ENCODE measurements around the gene MYOZ3.

MYOZ3 gene, protein sequence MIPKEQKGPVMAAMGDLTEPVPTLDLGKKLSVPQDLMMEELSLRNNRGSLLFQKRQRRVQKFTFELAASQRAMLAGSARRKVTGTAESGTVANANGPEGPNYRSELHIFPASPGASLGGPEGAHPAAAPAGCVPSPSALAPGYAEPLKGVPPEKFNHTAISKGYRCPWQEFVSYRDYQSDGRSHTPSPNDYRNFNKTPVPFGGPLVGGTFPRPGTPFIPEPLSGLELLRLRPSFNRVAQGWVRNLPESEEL

DNA sequence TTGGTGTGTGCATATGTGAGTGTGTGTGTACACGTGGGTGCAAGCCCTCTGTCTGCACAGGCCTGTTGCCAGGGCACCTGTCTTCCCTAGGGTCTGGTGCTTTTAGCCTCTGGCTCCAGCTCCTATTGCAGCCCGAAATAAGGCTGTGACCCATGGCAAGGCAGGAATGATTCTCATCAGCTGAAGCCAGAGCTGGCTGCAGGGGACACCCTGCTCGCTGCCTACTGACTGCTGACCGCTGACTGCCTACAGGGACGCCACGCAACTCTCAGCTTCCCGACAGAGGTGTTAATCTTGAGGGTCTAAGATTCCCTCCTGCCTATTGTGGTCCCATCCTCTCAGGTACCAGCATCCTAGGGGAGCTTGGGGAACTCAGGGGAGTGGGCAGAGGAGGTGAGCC, at the start of gene MYOZ3:
Gene MYOZ3 (plus strand): TSS at position 166 of the 400 bp plus-strand sequence. CDS start 1,691 bp downstream, outside the sequence.
- in situ Hi-C loops (cut with HindIII; ENCODE audit: low sequenced_read_pairs) = no loop called here

DNA sequence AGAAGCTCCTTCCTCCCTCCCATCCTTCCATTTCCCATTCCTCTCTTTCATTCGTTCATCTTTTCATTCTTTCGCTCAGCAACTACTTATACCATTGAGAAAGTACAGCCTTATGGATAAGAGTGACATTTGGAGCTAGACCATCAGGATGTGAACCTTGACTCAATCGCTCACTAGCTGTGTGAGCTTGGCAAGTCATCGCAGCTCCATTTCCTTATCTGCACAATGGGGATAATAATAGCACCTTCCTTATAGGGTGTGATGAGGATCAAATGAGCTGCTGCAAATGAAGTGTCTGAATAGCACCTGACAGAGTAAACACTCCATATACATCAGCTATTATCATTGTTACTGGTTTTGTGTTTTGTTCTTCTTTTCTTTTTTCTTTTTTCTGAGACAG, 48.6 kb upstream of the MYOZ3 start:
- in situ Hi-C loops (cut with HindIII; ENCODE audit: low sequenced_read_pairs) = no loop called here

DNA sequence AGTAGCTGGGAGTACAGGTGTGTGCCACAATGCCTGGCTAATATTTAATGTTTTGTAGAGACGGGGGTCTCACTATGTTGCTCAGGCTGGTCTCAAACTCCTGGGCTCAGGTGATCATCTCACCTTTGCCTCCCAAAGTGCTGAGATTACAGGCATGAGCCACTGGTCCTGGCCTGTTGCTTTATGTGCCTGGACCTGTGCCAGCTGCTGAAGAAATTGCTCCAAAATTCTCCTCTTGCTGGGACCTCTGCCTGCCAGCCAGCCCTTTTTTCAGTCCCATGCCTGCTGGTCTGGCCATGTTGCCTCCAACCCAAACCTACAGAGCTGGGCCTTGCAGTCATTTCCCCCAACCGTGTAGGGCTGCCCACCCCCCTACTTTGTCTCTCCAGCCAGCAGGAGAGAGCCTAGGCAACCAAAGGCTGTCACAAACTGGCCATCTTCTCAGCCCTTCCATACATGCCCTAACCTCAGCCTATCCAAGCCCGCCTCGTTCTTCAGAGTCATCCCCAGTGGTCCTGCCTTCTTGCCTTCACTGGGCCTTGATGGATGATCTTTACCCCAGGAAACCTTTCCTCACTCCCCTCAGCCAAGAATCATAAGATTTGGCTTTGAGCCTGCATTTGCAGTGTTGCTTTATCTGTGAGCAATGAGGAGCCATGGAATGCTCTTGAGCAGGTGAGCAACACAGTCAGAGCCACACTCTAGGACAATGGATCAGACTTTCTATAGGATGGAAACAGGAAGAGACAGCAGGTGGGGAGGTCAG, 48.0 kb upstream of the MYOZ3 start:
- in situ Hi-C loops (cut with HindIII; ENCODE audit: low sequenced_read_pairs) = no loop called here

DNA sequence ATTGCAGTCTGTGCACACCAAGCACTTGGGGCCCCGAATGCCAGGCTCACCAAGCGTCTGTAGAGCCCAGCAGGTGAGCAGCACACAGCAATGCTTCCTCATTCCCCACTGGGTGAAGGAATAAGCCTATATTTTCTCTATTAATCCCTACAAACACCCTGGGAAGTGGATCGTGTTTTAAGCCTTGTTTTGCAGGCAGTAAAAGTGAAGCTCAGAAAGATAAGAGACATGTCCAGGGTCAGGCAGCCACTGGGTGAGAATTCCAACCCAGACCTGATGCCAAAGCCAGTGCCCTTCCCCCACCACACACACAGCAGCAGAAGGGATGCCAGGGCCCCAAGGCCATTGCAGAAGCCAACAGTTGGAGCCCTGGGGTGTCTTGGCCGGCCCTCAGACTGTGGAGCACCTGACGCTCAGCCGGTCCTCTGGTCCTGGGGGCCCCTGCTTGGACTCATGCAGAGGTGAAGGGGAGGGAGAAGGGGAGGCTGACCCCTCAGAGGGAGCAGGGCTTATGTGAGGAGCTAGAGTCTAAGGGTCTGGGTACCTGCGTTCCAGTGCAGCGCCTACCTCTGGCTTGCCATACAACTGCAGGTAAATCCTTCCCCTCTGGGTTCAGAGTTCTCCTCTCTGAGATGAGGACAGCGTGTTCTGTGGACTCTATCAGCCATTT, 46.9 kb upstream of the MYOZ3 start:
- in situ Hi-C loops (cut with HindIII; ENCODE audit: low sequenced_read_pairs) = no loop called here

DNA sequence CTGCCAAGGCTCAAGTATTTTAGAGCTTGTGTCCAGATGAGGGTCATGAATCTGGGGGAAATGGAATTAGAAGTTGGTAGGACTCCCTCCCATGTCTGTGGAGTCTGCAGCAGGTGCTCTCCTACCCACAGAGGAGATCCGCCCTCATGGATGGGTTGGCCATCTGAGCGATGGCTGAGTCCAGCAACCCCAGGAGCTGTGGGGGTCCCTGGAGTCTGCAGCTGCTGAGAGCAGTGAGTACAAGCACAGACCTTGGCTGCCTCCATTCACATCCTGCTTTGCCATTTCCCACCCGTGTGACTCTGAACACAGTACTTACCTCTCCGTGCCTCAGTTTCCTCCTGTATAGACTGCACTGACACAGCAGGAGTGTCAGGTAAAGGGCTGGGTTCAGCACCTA, 46.4 kb upstream of the MYOZ3 start:
- in situ Hi-C loops (cut with HindIII; ENCODE audit: low sequenced_read_pairs) = no loop called here

DNA sequence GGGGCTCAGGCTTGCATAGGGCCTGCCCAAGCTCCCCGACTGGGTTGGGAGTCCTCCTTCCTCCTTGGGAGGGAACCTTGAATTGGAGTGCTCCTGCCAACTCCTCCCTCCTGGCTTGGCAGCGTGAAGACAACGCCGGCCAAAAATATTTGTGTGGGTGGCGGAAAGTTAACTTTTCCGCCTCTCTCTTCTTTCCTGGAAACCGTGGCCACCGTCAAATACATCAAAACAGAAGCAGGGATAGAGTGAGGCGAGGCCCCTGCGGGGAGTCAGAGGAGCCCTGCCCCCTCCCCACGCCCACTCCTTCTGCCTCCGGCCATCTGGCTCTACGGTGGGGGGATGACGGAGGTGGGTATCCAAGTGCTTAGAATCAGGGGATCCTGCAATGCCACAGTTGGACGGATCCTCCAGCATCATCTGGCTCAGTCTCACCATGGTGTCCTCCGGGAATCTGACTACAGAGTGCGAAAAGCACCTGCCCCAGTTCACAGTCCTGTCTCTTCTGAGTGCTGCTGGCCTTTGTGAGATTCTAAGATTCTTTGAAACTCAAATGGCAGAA, 45.8 kb upstream of the MYOZ3 start:
- in situ Hi-C loops (cut with HindIII; ENCODE audit: low sequenced_read_pairs) = no loop called here

DNA sequence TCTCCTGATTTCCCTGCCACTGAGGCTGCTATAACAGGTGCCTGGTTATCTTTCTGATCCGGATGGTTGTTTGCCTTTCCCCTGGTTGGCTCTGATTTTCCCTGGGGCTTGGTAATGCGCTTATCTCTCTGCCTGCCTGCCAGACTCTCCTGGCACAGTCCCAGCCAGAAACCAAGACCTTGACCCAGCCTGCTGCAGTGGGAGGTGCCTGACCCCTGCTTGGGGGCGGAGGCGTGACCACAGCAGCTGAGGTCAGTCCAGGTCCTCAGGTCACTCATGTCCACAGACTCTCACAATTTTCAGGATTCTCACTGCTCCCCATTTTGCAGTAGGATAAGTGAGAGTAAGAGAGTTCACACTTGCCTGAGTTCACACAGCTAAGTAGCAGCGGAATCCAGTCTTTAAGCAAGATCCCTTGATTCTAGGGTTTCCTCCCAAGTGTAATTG, 45.0 kb upstream of the MYOZ3 start:
- in situ Hi-C loops (cut with HindIII; ENCODE audit: low sequenced_read_pairs) = no loop called here

DNA sequence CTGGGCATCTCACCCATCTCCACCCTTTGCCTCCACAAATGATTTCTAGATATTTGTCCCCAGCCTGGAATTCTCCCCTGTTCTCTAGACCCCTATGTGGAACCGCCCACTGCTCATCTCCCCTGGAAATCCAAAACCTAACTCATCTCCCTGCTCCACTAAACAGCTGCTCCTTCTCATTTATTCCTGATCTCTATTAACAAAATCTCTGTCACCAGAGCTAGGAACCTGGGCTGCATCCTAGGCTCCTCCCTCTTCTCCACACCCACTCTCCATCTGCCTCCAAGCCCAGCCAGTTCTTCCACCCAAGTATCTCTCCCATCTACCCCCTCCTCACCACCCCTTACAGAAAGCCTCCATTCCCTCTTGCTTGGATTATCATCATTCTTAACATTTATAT, 44.5 kb upstream of the MYOZ3 start:
- in situ Hi-C loops (cut with HindIII; ENCODE audit: low sequenced_read_pairs) = no loop called here

DNA sequence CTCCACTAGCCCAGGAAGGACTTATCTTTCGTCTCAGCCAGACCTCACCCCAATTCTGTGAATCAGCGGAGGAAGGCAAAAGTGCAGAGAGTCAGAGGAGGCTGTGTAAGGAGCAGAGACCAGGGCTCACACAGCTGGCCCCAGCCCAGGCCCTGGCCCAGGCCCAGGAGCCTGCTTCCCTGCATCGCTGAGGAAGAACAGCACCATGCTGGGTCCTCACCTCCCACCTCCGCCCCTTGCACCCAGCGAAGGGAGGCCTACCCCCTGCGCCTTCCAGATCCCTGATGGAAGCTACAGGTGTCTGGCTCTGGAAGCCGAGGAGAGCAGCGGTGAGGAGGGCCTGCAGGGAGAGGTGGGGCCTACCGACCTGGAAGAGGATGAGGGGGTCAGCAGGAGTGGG, 42.9 kb upstream of the MYOZ3 start:
- in situ Hi-C loops (cut with HindIII; ENCODE audit: low sequenced_read_pairs) = no loop called here

DNA sequence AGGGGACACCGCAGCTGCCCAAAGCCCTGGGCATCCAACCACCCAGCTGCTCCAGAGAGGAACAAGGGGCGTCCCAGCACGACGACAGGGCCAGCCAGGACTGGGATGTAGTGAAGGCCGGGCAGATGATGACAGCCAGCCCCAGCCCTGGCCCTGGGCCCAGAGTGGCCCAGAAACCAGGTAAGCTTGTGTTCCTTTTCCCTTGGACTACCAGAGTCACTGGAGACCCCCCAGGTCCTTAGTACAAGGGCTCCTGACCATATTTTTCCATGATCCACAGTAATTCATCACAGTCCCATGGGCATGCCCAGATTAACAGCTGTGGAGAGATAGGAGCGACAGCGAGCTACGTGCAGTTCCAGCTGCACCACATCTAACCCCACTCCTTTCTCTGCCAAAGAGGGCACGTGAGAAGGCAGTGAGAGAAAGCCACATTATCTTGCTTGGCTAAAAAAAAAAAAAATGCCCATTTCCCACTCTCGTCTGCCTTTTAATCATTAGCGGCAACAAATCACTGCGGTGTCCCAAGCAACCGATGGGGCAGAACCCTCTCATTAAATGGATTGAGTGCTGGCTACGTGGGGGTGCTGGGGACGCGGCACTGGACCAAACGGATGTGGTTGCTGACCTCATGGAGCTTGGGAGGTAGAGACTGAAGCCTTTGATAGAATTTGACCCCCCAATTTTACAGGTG, 42.3 kb upstream of the MYOZ3 start:
- in situ Hi-C loops (cut with HindIII; ENCODE audit: low sequenced_read_pairs) = no loop called here

DNA sequence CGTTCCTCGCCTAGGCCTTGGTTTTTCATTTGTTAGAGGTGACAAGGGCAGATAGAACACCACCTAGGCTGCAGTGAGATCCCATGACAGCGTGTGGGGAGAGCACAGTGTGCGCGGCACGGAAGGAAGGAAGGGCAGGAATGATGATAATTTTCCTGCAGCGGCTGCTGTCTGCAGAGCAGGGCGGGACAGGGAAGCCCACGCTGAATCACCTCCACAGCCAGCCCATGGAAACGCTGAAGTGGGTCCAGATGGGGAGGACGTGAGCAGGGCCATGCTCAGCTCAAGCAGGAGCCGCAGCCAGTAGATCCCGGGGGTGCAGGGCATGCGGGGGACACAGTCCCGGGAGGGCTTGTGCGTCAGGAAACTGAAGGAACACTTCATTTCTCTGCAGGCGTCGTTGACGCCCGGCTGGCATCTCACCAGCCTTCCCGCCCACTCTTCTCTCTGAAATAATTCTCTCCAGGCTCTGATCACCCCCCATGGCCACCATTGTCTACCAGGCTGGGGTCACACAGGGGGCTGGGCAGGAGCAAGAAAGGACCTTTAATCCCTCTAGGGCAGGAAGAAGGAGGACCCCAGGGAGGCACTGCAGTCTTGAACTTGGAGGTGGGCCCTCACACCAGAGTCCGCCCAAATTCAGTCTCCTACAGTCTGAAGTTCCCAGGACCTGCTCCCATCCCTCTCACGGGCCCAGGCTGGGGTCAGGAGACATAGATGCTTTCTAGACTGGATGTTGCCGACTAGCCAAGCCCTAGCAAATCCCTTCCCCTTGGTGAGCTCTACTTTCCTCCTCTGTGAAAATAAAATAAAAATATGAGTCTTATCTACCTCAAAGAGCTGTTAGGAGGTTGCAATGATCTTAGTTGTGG, 41.5 kb upstream of the MYOZ3 start:
- in situ Hi-C loops (cut with HindIII; ENCODE audit: low sequenced_read_pairs) = no loop called here

DNA sequence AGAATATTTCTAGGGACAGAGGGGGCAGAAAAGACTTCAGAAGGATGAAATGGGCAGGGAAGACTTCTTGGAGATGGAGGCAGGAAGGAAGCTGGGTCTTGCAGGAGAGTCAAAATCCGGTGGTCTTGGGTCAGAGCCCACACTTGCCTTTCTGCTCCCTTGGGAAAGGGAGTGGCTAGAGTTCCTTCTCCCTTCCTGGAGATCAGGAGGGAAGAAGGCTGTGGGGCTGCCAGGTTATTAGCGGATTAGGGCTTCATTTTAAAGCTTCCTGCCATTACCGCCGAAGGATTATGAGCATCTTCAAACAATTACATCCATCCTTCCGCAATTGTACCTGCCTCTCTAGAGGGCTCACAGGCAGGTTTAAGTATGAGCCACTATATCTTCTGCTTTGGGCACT, 39.8 kb upstream of the MYOZ3 start:
- in situ Hi-C loops (cut with HindIII; ENCODE audit: low sequenced_read_pairs) = no loop called here

DNA sequence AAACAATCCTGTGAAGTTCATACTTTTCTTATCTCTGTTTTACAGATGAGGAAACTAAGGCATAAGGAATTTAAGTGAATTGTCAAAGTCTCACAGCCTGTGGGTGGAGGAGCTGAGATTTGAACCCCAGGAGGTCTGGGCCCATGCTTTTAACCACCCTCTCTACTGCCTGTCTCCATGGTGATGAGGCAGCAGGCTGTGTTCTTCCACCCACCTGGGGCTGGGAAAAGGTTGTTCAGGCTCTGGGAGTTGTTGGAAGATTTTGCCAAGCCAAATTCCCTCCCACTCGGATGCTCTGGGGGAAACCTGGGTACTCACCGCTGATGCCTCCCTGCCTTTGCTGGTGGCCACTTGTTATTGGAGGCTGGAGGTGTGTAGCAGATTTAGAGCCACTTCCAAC, 38.9 kb upstream of the MYOZ3 start:
- in situ Hi-C loops (cut with HindIII; ENCODE audit: low sequenced_read_pairs) = no loop called here

DNA sequence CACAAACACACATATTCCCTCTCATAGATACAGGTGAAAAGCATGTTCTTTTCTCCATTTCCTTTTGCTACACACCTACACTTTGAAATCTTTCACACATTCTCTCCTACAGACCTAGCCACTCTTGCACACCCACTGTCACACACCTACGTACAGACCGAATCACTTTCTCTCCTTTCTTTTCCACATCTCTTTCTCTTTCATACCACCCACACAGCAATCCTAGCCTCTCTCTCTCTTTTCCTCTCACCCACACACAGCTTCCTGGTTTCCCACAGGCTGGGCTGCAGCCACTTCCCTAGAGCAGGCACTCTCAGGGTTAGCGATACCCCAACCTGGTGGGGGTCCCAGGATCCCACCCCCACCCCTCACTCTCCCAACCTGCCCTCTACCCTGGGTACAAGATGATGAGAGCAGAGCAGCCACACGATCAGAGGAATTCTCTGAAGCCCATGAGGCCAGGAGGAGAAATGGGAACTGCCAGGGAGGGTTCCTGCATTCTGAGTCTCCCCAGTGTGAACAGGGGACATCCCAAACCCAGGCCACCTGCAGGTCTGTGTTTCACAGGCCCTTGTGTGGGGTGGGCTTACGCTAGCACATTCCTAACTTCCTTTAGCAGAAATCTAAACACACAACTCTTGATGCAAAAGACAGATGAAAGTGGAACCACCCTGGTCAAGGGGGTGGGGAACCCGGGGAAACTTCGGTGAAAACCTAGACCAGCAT, 37.7 kb upstream of the MYOZ3 start:
- in situ Hi-C loops (cut with HindIII; ENCODE audit: low sequenced_read_pairs) = no loop called here

DNA sequence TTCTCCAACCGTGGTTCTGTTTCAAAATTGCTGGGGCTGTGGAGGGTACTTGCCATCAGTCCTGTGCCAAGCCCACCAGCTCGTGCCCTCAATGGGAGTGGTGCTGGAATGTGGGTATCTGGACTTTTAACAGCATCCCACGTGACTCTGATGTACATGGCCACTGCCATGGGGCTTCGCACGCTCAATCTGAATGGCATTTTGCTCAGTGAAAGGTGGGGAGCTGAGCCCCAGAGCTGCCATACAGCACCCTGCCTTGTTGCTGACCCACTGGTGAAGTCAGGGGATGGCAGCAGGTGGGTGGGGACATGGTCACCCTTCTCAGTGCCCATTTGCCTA, 37.2 kb upstream of the MYOZ3 start:
- in situ Hi-C loops (cut with HindIII; ENCODE audit: low sequenced_read_pairs) = no loop called here

DNA sequence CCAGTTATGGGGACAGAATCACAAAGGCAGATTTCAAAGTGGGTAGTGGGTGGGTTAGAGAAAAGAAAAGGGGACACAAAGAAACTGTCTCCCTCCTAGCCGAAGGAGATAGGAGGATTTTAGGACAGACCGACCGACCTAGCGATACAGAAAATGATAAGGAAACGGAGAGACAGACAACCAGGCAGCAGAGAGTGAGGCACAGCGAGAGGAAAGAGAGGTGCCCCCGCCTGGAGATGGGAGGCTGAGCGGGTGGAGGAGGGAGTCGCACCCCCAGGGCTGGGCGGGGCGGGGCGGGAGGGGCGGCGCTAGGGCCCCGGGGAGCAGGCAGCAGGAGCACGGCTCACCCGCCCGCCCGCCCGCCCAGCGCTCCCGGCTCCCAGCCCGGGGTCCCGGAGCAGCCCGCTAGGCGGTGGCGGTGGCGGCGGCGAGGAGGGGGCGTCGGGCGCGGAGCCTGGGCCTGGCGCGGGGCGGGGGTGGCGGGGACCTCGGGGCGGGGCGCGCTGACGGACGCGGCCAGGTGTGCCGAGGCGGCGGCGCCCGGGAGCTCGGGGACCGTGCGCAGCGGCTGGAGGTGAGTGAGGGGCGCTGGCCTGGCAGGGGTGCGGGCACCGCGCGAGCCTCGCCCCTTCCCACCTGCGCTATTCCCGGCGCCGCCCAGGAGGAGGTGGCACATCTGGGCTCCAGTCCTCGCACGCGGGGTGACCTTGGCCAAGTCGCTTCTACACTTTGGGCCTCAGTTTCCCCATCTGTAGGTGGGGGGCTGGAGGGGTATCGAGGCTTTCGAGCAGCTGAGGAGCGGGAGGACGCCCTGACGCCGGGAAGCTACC, 36.5 kb upstream of the MYOZ3 start:
- in situ Hi-C loops (cut with HindIII; ENCODE audit: low sequenced_read_pairs) = no loop called here

DNA sequence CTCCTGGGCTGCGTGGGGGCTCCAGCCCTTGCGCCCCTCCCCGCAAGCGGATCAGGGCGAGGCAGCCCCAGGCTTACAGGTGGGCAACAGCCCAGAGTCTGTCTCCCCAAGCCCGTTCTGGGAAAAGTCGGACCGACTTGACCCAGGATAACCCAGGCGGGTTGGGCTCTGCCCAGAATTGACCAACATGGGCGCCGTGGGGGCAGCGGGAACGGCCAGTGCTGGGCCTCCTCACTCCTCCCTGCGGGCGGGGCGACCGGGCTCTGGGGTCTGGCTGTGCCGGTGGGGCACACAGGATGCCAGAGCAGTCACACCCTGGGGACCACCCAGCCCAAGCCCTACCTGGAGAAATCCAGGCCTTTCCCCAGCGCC, 35.9 kb upstream of the MYOZ3 start:
- in situ Hi-C loops (cut with HindIII; ENCODE audit: low sequenced_read_pairs) = no loop called here

DNA sequence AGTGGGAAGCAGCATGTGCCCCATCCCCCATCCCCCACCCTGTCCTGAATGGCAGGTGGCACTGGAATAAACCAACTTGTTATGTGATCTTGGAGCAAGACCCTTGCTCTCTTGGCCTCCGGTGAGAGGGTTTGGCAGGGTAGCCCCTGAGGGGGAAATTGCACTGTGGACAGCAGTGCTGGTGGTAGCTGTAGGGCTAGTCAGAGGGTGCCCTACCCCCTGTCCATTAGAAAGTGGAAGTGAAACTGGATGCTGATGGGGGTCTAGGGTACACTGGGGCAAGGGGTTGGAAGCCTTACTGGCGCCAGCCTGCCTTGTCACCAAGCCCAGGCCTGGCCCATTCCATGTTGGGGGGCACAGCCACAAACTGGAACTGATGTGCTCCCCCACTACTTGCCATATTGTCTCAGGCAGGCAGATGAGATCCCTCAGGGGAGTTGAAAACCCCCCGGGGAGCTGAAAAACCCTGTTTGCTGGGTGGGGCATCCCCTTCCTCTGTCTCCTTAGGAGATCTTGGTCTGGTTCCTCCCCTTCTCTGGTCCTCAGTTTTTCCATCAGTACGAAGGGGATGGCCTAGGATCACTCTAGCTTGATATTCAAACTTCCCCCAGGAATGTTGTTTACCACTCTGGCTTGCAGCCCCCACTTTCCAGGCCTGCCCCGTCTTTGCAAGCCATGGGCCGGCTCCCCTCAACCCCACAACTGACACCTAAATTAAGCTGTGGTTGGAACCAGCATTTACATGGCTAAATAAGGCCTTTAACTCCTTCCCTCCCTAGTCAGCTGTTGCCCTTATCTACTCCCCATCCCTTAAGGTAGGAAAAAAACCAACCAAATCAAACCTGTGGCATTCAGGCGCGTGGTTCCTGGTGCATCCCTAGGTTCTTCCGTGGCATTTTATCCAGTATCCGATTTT, 35.0 kb upstream of the MYOZ3 start:
- in situ Hi-C loops (cut with HindIII; ENCODE audit: low sequenced_read_pairs) = no loop called here

Data from DLD1 (cell line).